ENCODE measurements around the gene CCDC8.
"Not testable (repeated sequence)": the region's sequence is repeated elsewhere in the genome, so short reads cannot be mapped to it uniquely, and the experiment has no call there.

CCDC8 gene

DNA sequence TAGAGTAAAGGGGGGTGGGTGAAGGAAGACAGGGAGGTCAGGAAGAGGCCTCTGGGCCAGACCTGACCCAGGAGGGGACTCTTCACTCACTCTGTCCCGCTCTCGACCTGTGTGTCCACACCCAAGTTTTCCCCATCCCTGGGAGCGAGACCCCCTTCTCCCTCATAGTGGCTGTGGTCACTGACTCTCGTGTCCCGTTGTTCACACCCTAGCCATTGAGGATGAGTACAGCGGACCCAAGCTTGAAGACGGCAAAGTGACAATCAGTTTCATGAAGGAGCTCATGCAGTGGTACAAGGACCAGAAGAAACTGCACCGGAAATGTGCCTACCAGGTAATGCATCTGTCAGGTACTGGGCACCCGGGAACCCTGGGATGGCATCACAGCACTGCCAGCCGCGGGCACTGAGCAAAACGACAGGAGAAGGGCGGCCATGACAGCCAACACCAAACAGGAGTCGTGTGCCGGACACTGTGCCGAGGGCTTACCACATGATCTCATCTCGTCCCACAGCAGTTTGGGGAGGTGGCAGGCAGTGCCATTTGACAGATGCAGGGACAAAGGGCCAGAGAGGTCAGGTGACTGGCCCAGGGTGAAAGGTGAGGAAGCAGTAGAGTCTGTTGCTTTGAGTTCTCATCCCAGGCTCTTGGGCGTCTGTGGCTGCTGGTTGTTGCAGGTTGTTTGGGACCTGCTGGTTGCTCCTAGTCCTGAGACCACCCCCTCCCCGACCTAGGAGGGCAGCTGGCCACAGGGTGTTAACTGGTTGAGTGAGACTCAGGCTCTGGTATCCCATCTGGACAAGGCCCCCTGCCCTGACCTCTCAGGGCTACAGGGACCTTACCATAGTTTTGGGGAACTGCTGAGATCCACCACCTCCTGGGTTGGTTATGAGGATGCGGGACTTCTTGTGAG, 36.9 kb downstream of the CCDC8 start:
- DNase-seq: no peak

- not testable (repeated sequence) for DNase-seq
These were observed 37.8 kb downstream of the CCDC8 start for GRCh38 chr19:46375476-46376067.

DNA sequence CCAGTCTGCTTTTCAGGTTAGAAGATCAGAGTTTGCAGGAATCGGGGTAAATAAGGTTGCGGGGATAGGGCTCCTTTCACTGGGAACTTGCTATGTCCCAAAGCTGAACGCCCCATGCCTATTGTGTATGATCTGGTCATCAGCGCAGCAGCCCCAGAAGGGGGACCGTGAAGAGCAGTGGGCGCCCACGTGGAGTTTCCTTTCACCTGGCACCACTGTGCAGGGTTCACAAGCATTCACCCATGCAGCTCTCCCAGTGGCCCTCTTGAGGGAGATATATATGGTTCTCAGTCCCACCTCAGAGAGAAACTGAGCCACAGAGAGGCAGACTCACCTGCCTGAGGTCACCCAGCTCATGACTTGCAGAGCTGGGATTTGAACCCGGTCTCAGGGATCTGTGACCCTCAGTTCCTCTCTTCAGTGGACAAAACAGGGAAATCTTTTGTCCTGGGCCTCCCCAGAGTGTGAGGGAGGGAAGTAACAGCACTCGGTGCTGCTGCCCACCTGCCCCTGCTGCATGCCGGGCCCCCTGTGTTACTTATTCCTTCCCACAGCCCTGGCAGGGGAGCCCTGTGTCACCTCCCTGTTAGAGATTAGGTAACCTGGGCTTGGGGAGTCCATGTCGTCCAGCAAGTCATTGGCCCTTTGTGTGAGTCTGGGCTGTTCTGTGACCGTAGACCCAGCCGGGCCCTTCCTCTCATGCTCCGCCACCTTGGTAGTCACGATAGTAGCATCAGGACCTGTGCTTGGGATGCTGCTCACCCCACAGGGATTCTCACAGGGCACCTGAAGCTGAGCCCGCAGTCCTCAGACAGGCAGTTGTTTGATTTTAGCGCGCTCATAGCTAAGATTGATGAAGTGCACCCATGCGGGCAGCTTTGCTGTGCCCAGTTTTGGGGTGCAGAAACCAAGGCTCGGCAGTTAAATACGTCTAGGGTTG, 38.6 kb downstream of the CCDC8 start:
- no peak for DNase-seq

DNA sequence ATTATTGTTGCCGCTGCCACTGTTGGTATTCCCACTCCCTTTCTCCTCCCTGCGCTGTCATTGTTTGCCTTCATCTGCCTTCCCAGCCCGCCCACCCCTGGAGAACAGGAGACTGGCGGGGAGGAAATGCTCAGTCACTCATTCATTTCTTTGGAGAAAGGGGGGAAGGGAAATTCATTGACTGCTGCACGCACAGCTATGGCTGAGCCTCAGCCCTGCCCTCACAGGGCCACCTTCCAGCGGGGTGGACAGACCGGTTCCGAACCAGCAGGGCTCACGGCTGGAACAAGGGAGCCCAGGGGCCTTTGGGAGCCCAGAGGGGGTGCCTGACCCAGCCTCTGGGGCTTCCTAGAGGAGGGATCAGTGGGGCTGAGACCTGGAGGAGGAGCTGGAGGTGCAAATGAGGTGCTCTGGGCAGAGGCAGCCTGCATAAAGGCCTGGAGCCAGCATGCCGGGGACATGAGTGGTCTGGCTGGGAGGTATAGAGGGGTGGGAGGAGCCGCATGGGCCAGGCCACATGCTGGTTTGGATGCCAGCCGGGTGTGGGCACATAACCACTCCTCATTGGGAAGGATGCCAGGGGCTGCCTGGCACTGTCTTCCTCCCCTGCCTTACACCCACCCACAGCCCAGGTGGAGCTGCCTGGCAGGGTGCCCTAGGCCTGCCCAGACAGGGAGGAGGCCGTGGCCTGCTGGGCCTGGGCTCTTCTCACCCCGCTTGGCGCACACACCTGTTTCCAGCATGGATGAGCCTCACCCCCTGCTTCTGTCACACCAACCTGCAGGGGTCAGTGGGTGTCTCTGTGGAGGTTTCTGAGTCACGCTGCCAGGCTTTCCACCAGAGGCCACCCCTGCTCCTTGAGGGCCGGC, 39.6 kb downstream of the CCDC8 start:
- no peak for DNase-seq

DNA sequence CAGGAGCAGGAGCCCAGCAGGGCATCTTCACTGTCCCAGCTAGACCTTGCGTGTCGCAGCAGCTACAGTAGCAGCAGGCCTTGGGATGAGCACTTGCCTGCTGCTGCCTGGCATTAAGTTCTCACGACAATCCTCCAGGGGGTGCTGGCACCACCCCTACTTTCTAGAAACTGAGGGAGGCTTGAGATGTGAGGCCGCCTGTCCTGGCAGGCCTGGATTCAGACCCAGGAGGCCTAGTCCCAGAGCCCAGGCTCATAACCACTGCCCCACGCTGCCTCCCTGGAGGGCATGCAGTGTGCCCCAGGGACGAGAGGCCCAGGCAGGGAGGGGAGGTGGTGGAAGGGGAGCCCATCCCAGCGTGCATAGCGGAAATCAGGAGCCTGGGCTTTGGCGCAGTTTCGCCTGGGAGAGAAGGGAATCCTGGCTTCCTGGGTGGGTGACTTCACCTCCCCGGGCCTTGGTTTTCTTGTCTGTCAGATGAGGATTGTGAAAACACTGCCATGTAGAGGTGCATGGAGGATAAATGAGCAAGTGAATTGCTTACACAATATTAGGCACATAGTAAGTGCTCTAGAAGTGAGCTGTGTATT, 40.4 kb downstream of the CCDC8 start:
- no peak for DNase-seq

DNA sequence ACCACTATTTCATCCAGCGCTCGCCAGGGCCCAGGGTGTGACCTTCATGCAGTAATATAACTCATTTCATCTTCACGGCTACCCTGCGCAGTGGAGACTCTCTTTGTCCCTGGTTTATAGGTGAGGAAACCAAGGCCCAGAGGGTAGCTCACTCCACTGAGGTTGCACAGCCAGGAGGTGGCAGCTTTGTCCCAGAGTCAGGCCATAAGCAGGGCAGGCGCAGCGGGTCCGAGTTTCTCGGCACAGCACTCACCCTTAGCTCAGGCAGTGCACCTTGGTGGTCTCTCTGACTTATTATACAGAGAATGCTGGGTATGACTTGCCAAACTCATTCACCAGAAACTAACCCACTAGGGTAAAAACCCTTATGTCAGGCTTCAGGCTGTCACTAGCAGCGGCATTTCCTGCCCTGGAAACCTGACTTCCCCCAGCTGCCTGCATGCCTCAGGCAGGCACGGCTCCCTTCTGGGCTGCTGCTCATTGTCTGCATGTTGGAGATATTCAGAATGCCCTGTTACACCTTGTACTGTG, 41.9 kb downstream of the CCDC8 start:
- DNase-seq: no peak

DNA sequence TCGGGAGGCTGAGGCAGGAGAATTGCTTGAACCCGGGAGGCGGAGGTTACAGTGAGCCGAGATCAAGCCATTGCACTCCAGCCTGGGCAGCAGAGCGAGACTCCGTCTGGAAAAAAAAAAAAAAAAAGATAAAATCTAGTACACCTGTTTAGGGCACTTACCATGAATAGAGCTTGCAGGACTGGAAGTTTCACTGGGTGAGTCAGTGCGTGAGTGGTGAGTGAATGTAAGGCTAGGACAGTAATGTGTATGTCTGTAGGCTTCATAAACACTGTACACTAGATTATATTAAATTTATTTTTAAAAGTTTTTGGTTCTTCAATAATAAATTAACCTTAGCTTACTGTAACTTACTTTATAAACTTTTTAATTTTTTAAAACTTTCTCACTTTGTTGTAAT, 43.5 kb downstream of the CCDC8 start:
- DNase-seq: no peak

DNA sequence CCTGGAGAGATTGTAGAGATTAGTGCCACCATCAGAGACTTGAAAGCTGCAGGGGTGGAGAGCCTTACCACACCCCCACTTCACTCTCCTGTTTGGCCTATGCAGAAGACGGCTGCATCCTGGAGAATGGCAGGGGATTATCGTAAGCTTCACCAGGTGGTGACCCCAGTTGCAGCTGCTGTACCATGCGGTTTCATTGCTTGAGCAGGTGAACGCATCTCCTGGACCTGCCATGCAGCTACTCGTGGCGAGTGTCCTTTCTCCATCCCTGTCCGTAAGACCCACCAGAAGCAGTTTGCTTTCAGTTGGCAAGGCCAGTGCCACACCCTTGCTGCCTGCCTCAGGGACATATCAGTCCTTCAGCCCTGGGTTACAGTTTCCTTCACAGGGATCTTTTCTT, 45.2 kb downstream of the CCDC8 start:
- no peak for DNase-seq

DNA sequence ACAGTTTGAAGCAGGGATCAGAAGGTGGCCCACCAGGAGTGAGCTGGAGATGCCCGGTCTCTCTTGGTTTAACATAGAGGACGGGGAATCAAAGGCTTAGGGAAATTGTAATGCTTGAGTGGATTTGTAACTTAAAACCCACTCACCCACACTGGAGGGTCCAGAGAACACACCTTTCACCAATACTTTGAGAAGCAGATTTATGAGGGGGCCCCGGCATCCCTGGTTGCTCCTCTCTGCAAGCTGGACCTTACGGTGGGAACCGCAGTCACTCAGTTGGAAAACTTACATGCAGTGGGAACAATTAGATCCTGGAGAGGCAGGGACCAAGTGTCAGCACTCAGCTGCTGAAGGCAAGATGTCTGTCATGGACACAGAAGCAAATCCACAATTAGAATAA, 45.9 kb downstream of the CCDC8 start:
- no peak for DNase-seq

DNA sequence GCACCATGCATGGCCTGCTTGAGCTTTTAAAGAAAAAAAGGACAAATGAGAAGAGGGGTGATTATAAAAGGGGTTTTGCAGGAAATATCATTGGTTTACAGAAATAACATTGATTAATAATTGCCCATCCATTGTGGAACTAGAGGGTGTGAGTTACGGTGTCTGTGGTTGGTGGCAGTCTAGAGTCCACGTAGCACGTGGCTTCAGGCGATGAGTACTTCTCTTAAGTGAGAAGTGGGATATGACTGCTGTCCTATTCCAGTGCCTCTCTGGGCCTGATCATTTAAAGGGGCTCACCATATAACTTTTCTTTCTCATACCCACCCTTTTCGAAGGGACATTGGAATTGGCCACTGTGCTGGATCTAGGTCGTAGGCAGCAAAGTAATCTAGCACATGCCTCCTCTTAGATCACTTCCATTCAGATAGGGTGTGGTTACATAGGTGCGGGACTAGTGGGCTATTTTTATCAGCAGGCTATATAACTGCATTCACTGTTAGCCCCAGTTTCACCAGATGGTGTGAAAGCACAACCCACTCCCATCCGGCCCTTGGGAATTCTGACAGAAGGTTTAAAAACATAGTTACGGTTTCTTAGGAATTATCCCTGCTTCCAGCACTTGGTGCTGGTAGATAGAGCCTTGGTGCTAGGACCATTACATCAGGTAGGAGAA, 46.6 kb downstream of the CCDC8 start:
- no peak for DNase-seq

DNA sequence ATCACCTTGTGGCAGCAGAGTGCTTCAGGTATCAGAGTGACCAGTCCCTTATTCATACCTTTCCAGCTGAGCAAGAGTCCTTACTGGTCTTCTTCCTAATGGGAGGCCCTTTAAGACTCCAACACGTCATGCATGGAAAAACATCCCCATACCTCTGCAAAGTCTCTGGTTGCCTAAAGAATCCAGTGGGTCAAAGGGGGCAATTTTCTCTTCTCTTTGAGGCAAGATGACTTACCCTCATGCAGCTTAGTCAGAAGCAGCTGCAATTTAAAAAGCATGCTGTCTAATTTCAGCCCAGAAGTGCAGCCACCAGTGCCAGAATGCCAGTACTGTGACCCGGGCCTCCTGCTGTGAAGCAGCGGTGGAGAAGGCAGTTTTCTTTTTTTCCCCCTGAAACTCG, 47.8 kb downstream of the CCDC8 start:
- DNase-seq: no peak

DNA sequence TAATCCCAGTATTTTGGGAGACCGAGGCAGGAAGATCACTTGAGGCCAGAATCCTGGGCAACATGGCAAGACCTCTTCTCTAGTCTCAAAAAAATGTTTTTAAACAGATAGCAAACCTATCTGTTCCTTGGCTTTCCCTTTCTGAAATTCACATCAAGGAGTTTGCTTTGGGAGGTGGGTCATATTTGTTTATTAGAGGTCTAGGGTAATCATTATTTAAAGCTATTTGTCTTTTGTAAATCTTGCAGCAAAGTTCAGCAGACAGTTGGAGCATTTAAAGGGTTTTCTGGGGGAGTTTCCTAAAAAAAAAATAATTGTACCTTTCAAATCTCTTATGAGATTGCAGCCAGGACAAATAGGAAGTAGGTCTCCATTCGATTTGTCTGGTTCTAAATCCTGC, 49.0 kb downstream of the CCDC8 start:
- DNase-seq: no peak

- DNase-seq: no peak
These were observed 51.4 kb downstream of the CCDC8 start for GRCh38 chr19:46361915-46362314.
